GM19438 (cell line): ENCODE measurements around the gene FOXRED2.
"Not testable (repeated sequence)": the region's sequence is repeated elsewhere in the genome, so short reads cannot be mapped to it uniquely, and the experiment has no call there.

Experiments
- ATAC-seq: cut with Tn5 transposase; IDR thresholded peaks from one replicate; pipeline ENCODE4 v1.9.1; 2021; ENCODE audit warnings: low read depth; ENCODE audit not compliant: unreplicated experiment

The FOXRED2 gene

GRCh38 chr22:36452978-36453607 lies 53.7 kb downstream of the FOXRED2 start:
- not testable (repeated sequence) for ATAC-seq

GRCh38 chr22:36452250-36452977 lies 54.4 kb downstream of the FOXRED2 start:
- ATAC-seq: no peak

- not testable (repeated sequence) for ATAC-seq
These were observed 55.9 kb downstream of the FOXRED2 start for GRCh38 chr22:36450923-36451322.

- ATAC-seq: no peak
These were observed 57.2 kb downstream of the FOXRED2 start for GRCh38 chr22:36449596-36450175.

- ATAC-seq: no peak
These were observed 59.2 kb downstream of the FOXRED2 start for GRCh38 chr22:36447632-36448031.

GRCh38 chr22:36445158-36445668 lies 61.6 kb downstream of the FOXRED2 start:
- ATAC-seq: no peak

- no peak for ATAC-seq
These were observed 63.6 kb downstream of the FOXRED2 start for GRCh38 chr22:36443198-36443770.

GRCh38 chr22:36442506-36443197 lies 64.2 kb downstream of the FOXRED2 start:
- no peak for ATAC-seq

GRCh38 chr22:36440429-36441002 lies 66.3 kb downstream of the FOXRED2 start:
- no peak for ATAC-seq

- ATAC-seq: no peak
These were observed 67.2 kb downstream of the FOXRED2 start for GRCh38 chr22:36439481-36440271.
